Small intestine (tissue), 7 donors: ENCODE results near the gene DPP4. TPM values are rescaled to one million over a fixed set of nuclear protein-coding genes. Genes with fewer than 3 reads are reported as not detected.
A peak's percentile ranks its signal among the peaks of the same experiment; 100 is the strongest.

Experiments
- DNase-seq, 2 donors: peaks; one replicate each; pipeline versions ENCODE4 v3.0.0 to v3.0.0-alpha.2; 2013
- FAIRE-seq: peaks from 2 replicates; lab custom pipeline; 2012; peaks lifted over from hg19 to GRCh38; lab: Jason Lieb, UNC
- H3K27ac ChIP-seq, 3 donors: one replicate each; pipeline ENCODE4 v1.5.1; 2013; ENCODE audit warnings: low read length in 2 of 3, mild to moderate bottlenecking in 2 of 3, control low read depth in 1 of 3, inconsistent platforms in 1 of 3, low read depth in 1 of 3, moderate library complexity in 1 of 3
- H3K27me3 ChIP-seq, 3 donors: one replicate each; pipeline ENCODE4 v1.6.1; 2013; ENCODE audit warnings: low read length in 3 of 3, inconsistent platforms in 1 of 3; ENCODE audit not compliant: control insufficient read depth in 3 of 3, insufficient read depth in 3 of 3
- H3K36me3 ChIP-seq, 3 donors: one replicate each; pipeline ENCODE4 v1.6.1; 2013; ENCODE audit warnings: low read length in 3 of 3, inconsistent platforms in 1 of 3, low read depth in 1 of 3, mild to moderate bottlenecking in 1 of 3, moderate library complexity in 1 of 3; ENCODE audit not compliant: control insufficient read depth in 3 of 3, insufficient read depth in 2 of 3
- H3K4me1 ChIP-seq, 3 donors: one replicate each; pipeline ENCODE4 v1.6.1; 2013; ENCODE audit warnings: low read length in 2 of 3, inconsistent platforms in 1 of 3, low read depth in 1 of 3, mild to moderate bottlenecking in 1 of 3, moderate library complexity in 1 of 3; ENCODE audit not compliant: control insufficient read depth in 3 of 3, insufficient read depth in 2 of 3
- H3K4me3 ChIP-seq, 3 donors: one replicate each; pipeline ENCODE4 v1.5.1; 2013; ENCODE audit warnings: low read length in 3 of 3, control low read depth in 1 of 3, inconsistent platforms in 1 of 3, low read depth in 1 of 3, mild to moderate bottlenecking in 1 of 3, moderate library complexity in 1 of 3
- H3K9me3 ChIP-seq, 2 donors: one replicate each; pipeline ENCODE4 v1.6.1; 2013; ENCODE audit warnings: low read depth in 1 of 2, low read length in 1 of 2; ENCODE audit not compliant: control insufficient read depth in 2 of 2, insufficient read depth in 1 of 2
- WGBS, 3 donors: extraction: QIAGEN DNeasy Blood & Tissue Kit; methylation state at CpG; one replicate each; pipeline ENCODE4 v1.1.7; 2013; 5-methylcytosine and 5-hydroxymethylcytosine counted together
- polyA plus RNA-seq, 4 donors: library from polyadenylated mRNA; stranded (reverse) in 3 of 4; unstranded in 1 of 4; fragments of 200-250 nt in 3 of 4; fragments of 120-200 nt in 1 of 4; gene quantifications; one replicate each; pipeline versions ENCODE4 v1.2.1 to v1.2.3, GENCODE V29; 2013
- donor health status: healthy with polysubstance abuse.
- donor health status: control.
- donor health status: control.
- donor health status: Bipolar disorder and iron deficiency.
- donor health status: healthy.

Gene DPP4
- polyA plus RNA-seq, 4 donors: 35.8 to 253 (median 52.0) TPM

GRCh38 chr2:162111958-162112850, 38.2 kb upstream of the DPP4 start:
- peak in 1 of 2 donors; percentile 26 for DNase-seq
- no peak for FAIRE-seq
- Histone ChIP-seq H3K4me3 (no peak overlapping the region), H3K27me3 (no peaks in the 10 kb centered on the region), H3K4me1 (peaks cover 0 to 14% (median 3%) of the 10 kb centered on the region in 3 donors), H3K9me3 (no peaks in the 10 kb centered on the region), H3K36me3 (no peaks in the 10 kb centered on the region), H3K27ac (no peak overlapping the region)
- 77 to 92% (median 90%) methylated on average over 5 of the region's 5 CpGs for WGBS, 3 donors

- 15 to 49% (median 39%) methylated on average over 4 of the region's 4 CpGs for WGBS, 3 donors
- H3K4me3 ChIP-seq: no peak overlapping the region
- FAIRE-seq (no peak), DNase-seq (peak; percentile 22 to 39)
- no peaks in the 10 kb centered on the region for H3K9me3 ChIP-seq
- H3K27ac ChIP-seq: no peak overlapping the region
- no peaks in the 10 kb centered on the region for H3K36me3 ChIP-seq
- H3K27me3 ChIP-seq: no peaks in the 10 kb centered on the region
- peaks cover 0 to 6% (median under 1%) of the 10 kb centered on the region in 3 donors for H3K4me1 ChIP-seq
Observed at GRCh38 chr2:162107361-162107901, 33.4 kb upstream of the DPP4 start.

GRCh38 chr2:162106746-162107145, 32.7 kb upstream of the DPP4 start:
- H3K4me3 ChIP-seq: no peak overlapping the region
- no peak overlapping the region for H3K27ac ChIP-seq
- 83 to 91% (median 88%) methylated on average over 1 of the region's 1 CpG for WGBS, 3 donors
- no peak for DNase-seq
- no peaks in the 10 kb centered on the region for H3K9me3 ChIP-seq
- H3K27me3 ChIP-seq: no peaks in the 10 kb centered on the region
- no peak for FAIRE-seq
- H3K36me3 ChIP-seq: no peaks in the 10 kb centered on the region
- peaks cover 0 to 6% (median 0%) of the 10 kb centered on the region in 3 donors for H3K4me1 ChIP-seq

DNA sequence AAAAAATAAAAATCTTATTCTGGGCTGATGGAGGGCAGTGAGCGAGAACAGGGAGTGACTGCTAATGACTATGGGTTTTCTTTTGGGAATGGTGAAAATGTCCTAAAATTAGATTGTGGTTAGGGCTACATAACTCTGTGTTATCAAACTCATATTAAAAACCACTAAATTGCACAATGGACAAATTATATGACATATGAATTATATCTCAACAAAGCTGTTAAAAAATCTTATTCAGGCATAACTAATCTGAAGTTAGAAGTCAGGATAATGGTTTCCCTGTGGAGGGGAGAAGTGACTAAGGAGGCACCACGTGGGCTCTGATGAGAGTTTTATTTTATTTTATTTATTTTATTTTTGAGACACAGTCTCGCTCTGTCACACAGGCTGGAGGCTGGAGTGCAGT, 32.1 kb upstream of the DPP4 start:
- Histone ChIP-seq H3K36me3 (no peaks in the 10 kb centered on the region), H3K4me3 (no peak overlapping the region), H3K9me3 (no peaks in the 10 kb centered on the region), H3K27me3 (no peaks in the 10 kb centered on the region), H3K27ac (no peak overlapping the region), H3K4me1 (peaks cover 0 to 6% (median 0%) of the 10 kb centered on the region in 3 donors)
- DNase-seq: no peak
- FAIRE-seq: no peak
- 72 to 83% (median 83%) methylated on average over 3 of the region's 3 CpGs for whole genome bisulfite sequencing, 3 donors

- Histone ChIP-seq H3K36me3 (no peaks in the 10 kb centered on the region), H3K27me3 (no peaks in the 10 kb centered on the region), H3K4me1 (peaks cover 0 to 6% (median 0%) of the 10 kb centered on the region in 3 donors), H3K27ac (no peak overlapping the region), H3K9me3 (no peaks in the 10 kb centered on the region), H3K4me3 (no peak overlapping the region)
- FAIRE-seq (no peak), DNase-seq (no peak)
- 63 to 78% (median 69%) methylated on average over 3 of the region's 3 CpGs for WGBS, 3 donors
Observed at GRCh38 chr2:162103443-162104009, 29.5 kb upstream of the DPP4 start.

DNA sequence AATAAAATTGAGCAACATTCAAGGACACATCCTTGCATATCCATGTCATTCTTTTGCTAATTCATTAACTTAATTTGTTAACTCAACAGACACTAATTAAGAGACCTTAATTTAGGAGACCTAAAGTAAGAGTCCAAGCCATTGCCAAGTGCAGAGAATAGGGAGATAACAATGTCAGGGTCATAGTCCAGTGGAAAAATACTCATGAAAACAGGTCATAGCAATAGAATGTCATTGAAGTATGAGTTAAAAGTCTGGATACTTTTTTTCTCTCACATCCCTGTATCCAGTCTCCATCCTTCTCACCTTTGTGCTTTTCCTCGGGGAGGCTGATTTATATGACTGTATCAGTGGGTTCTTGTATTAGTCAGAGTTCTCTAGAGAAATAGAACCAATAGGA, 26.6 kb upstream of the DPP4 start:
- 6 to 20% (median 18%) methylated on average over 1 of the region's 1 CpG for WGBS, 3 donors

GRCh38 chr2:162099836-162100235, 25.8 kb upstream of the DPP4 start:
- FAIRE-seq: no peak
- no peaks in the 10 kb centered on the region for H3K9me3 ChIP-seq
- no peak overlapping the region for H3K4me3 ChIP-seq
- H3K36me3 ChIP-seq: no peaks in the 10 kb centered on the region
- DNase-seq: no peak
- H3K4me1 ChIP-seq: no peaks in the 10 kb centered on the region
- no peak overlapping the region for H3K27ac ChIP-seq
- 94 to 99% (median 95%) methylated on average over 5 of the region's 5 CpGs for WGBS, 3 donors
- no peaks in the 10 kb centered on the region for H3K27me3 ChIP-seq

More for the DNA sequence above, 26.6 kb upstream of the DPP4 start:
- Histone ChIP-seq H3K4me3 (no peak overlapping the region), H3K36me3 (no peaks in the 10 kb centered on the region), H3K4me1 (no peaks in the 10 kb centered on the region), H3K9me3 (no peaks in the 10 kb centered on the region), H3K27me3 (no peaks in the 10 kb centered on the region), H3K27ac (no peak overlapping the region)
- DNase-seq: peak; percentile 65 to 72
- FAIRE-seq: no peak

DNA sequence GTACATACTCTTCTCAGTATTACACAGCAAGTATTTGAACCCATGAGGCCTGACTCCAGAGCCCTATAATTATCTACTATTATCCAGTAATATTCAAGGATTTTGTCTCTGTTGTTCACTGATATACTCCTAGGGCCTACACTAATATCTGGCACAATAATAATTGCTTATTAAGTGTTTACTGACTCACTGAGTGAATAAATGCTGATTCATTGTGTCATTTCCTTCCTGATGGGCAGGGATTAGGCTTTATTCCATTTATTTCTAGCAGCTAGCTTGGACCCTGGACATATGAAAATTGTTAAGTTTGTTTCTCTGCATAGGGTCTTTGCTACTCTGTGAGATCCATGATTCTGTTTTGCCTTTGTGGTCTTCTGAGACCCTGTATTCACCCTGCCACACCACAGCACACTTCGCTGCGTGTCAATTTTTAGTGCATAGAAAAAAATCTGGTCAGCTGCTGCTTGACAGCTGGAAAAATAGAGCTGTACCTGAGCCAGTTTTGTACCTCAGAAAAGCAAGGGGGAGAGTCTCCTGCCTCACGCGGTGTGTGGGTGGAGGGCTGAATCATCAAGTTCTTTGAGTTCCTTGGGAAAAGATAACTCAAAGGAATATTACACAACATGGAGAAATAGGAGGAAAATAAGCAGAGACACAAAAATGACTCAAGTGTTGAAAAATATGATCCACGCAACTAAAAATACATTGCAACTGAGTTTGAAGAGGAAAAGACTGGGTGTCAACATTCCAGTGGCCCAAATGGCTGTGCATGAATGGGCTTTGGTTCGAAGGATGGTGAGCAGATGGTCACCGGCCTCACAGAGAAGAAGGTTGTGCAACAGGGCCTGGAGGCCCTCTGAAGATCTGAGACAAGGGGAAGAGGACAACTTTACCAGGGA, 18.9 kb upstream of the DPP4 start:
- Histone ChIP-seq H3K4me3 (no peak overlapping the region), H3K36me3 (no peaks in the 10 kb centered on the region), H3K27ac (peak overlapping the region; percentile 11 to 60 (median 16)), H3K9me3 (no peaks in the 10 kb centered on the region), H3K4me1 (peaks cover 10 to 36% (median 10%) of the 10 kb centered on the region in 3 donors), H3K27me3 (no peaks in the 10 kb centered on the region)
- WGBS, 3 donors: 77 to 80% (median 77%) methylated on average over 7 of the region's 7 CpGs
- no peak for FAIRE-seq
- no peak for DNase-seq
